GM12801 (cell line): ENCODE results near the gene LRRC74A.

Experiments
- CTCF ChIP-seq: IDR thresholded peaks from one replicate; pipeline ENCODE4 v1.5.1; 2011; ENCODE audit warnings: control low read depth; ENCODE audit not compliant: insufficient read length; ENCODE audit errors: extremely low read depth

Gene LRRC74A

DNA sequence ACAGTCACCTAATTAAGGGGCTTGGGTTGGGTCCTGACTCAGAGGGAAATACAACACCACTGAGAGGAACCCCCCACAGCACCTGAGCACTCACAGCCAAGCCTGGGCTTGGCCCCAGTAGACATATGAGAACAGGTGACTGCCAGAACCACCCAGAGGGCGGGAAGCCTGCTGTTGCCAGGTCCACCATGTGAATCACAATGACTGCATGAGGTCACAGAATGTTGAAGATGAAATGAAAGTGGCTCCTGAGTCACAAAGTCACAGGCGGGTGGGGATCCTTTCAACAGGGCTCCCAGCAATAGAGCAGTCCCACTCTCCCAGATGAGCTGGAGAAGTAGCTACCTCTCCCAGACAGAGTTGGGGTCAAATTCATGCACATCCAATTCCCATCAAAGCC, at the start of gene LRRC74A:
Gene LRRC74A, plus strand, starts transcription at position 287 of the 400 bp plus-strand sequence. CDS start 290 bp downstream, outside the sequence.
- TF ChIP-seq CTCF, result no peak

GRCh38 chr14:76776428-76777251, 49.6 kb upstream of the LRRC74A start:
- no peak for TF ChIP-seq CTCF

DNA sequence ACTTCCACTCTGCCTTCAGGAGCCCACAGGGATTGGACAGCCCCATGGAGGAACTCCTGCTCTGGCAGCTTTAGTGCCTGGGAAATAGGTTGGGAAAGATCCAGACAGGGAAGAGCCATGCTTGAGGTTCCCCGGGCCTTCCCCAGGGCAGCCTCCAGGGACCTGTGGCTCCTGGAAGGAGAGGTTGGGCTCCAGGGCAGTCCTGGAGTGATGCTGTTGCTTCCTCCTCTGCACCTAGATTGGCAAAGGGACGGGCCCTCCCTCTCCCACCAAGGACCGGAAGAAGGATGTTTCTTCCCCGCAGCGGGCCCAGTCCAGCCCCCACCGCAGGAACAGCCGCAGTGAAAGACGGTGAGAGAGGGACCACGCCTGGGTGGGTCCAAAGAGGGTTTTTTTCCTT, 48.5 kb upstream of the LRRC74A start:
- no peak for TF ChIP-seq CTCF

- TF ChIP-seq CTCF, result no peak
Measured at GRCh38 chr14:76778546-76779215, 47.5 kb upstream of the LRRC74A start.

- TF ChIP-seq CTCF, result no peak
Measured at GRCh38 chr14:76779221-76780057, 46.8 kb upstream of the LRRC74A start.

- TF ChIP-seq CTCF, result no peak
Measured at GRCh38 chr14:76780058-76780345, 46.2 kb upstream of the LRRC74A start.

GRCh38 chr14:76780360-76780759, 45.8 kb upstream of the LRRC74A start:
- no peak for TF ChIP-seq CTCF
